ENCODE measurements around the gene L3MBTL1.

Gene L3MBTL1

GRCh38 chr20:43516251-43516824 is 8.8 kb downstream of the L3MBTL1 start:
- DNase-seq (ENCODE audit: low read depth), result no peak
- TF ChIP-seq CTCF (IDR thresholded peaks at IDR 0.05; ENCODE audit: low read depth, low read length, missing control alignments), result no peak
- H3K4me3 ChIP-seq (ENCODE audit: low read depth, low read length), result no peak overlapping the region

- no peak for TF ChIP-seq CTCF (IDR thresholded peaks at IDR 0.05; ENCODE audit: low read depth, low read length, missing control alignments)
- no peak for DNase-seq (ENCODE audit: low read depth)
- H3K4me3 ChIP-seq (ENCODE audit: low read depth, low read length), result no peak overlapping the region
Measured at GRCh38 chr20:43520074-43520630, 12.7 kb downstream of the L3MBTL1 start.

GRCh38 chr20:43525021-43525420 is 17.5 kb downstream of the L3MBTL1 start:
- DNase-seq (ENCODE audit: low read depth), result no peak
- no peak for TF ChIP-seq CTCF (IDR thresholded peaks at IDR 0.05; ENCODE audit: low read depth, low read length, missing control alignments)
- no peak overlapping the region for H3K4me3 ChIP-seq (ENCODE audit: low read depth, low read length)

GRCh38 chr20:43528258-43528875 is 20.9 kb downstream of the L3MBTL1 start:
- TF ChIP-seq CTCF (IDR thresholded peaks at IDR 0.05; ENCODE audit: low read depth, low read length, missing control alignments), result no peak
- H3K4me3 ChIP-seq (ENCODE audit: low read depth, low read length), result no peak overlapping the region
- no peak for DNase-seq (ENCODE audit: low read depth)

- no peak for DNase-seq (ENCODE audit: low read depth)
- no peak overlapping the region for H3K4me3 ChIP-seq (ENCODE audit: low read depth, low read length)
- TF ChIP-seq CTCF (IDR thresholded peaks at IDR 0.05; ENCODE audit: low read depth, low read length, missing control alignments), result no peak
Measured at GRCh38 chr20:43529051-43529450, 21.6 kb downstream of the L3MBTL1 start.

GRCh38 chr20:43529457-43530153 is 22.1 kb downstream of the L3MBTL1 start:
- no peak for DNase-seq (ENCODE audit: low read depth)
- no peak for TF ChIP-seq CTCF (IDR thresholded peaks at IDR 0.05; ENCODE audit: low read depth, low read length, missing control alignments)
- no peak overlapping the region for H3K4me3 ChIP-seq (ENCODE audit: low read depth, low read length)

All from GM12864 (cell line).